ENCODE measurements around the gene CEP78.
"Not testable (repeated sequence)": the region's sequence is repeated elsewhere in the genome, so short reads cannot be mapped to it uniquely, and the experiment has no call there.

The CEP78 gene

DNA sequence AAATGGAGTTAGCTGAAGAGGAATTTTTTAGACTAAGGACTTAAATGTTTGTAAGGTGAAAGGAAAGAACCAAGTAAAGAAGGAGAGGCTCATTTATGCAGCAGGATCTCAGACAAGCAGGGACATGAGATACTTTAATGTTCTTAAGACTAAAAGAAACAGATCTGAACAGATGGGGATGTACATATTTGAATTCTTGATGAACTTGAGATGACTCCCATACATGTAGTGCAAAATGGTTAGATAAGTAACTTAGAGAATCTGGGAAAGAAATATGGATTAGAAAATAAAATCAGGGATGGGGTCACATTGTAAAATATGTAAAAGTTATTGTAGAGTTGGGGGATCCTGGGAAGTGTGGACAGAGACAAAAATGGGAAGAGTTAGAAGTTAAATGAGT lies 33.9 kb downstream of the CEP78 start:
- Histone ChIP-seq H3K9me3 (replicated peaks in 1 of 11) (no peaks in the 10 kb centered on the region), H3K4me3 (no peak overlapping the region), H3K27ac (no peak overlapping the region), H4K20me1 (no peaks in the 10 kb centered on the region), H3K36me3 (peaks cover 43 to 94% (median 82%) of the 10 kb centered on the region in 11 experiments), H3K27me3 (no peaks in the 10 kb centered on the region), H3K9ac (no peak overlapping the region), H3K4me2 (no peak overlapping the region), H3K4me1 (no peaks in the 10 kb centered on the region)
- no peak for TF ChIP-seq Cebpa-rat (IDR thresholded peaks at IDR 0.05)

DNA sequence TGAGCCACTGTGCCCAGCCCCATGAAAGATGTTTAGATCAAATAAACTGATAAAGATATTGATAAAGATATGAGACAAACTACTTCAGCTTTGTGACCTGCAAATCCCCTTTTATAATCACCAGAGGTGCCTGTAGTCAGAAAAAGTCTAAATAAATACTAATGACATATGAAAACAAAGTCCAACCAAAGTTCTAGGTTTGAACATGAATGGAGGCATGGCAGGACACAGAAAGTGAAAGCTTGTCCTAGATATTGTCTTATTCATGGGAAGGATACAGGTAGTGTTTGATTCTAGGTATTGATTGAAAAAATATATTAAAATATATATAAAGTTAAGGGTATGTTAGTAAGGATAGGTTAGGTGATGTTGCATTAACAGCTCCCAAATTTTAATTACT lies 36.4 kb downstream of the CEP78 start:
- TF ChIP-seq Cebpa-rat (IDR thresholded peaks at IDR 0.05): no peak
- Histone ChIP-seq H3K27me3 (no peaks in the 10 kb centered on the region), H3K4me1 (no peaks in the 10 kb centered on the region), H3K36me3 (peaks cover 27 to 69% (median 57%) of the 10 kb centered on the region in 11 experiments), H3K4me2 (no peak overlapping the region), H3K4me3 (no peak overlapping the region), H3K9me3 (replicated peaks in 1 of 11) (no peaks in the 10 kb centered on the region), H4K20me1 (no peaks in the 10 kb centered on the region), H3K27ac (no peak overlapping the region), H3K9ac (no peak overlapping the region)

DNA sequence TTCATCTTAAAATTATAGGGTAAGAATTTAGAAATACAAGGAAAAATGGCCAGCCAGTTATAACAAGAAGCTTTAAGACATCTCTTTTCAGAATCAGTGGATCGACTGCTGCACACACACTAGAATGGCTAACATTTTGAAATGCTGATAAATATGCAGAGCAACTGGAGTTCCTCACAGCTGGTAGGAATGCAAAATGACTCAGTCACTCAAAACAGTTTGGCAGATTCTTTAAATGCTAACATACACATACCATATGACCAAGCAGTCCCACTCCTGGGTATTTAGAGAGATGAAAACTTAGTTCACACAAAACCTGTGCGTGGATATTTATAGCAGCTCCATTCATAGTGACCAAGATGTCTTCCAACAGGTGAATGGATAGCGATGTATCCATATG lies 37.9 kb downstream of the CEP78 start:
- Histone ChIP-seq H3K27me3 (no peaks in the 10 kb centered on the region), H3K36me3 (peaks cover 15 to 54% (median 43%) of the 10 kb centered on the region in 11 experiments), H3K27ac (no peak overlapping the region), H3K9me3 (replicated peaks in 1 of 11) (no peaks in the 10 kb centered on the region), H3K4me3 (no peak overlapping the region), H3K4me1 (no peaks in the 10 kb centered on the region), H4K20me1 (no peaks in the 10 kb centered on the region), H3K4me2 (no peak overlapping the region), H3K9ac (no peak overlapping the region)
- no peak for TF ChIP-seq Cebpa-rat (IDR thresholded peaks at IDR 0.05)

GRCh38 chr9:78278177-78278777 lies 42.4 kb downstream of the CEP78 start:
- TF ChIP-seq Cebpa-rat (IDR thresholded peaks at IDR 0.05): no peak
- Histone ChIP-seq H3K9me3 (replicated peaks in 1 of 11) (peaks cover 0 to 9% (median 3%) of the 10 kb centered on the region in 11 experiments; a peak in 4 of 22 replicates), H4K20me1 (no peaks in the 10 kb centered on the region), H3K27me3 (no peaks in the 10 kb centered on the region), H3K36me3 (peaks cover 0 to 10% (median 4%) of the 10 kb centered on the region in 11 experiments; a peak in 7 of 22 replicates), H3K27ac (no peak overlapping the region), H3K4me2 (no peak overlapping the region), H3K4me3 (no peak overlapping the region), H3K9ac (no peak overlapping the region), H3K4me1 (peaks cover 0 to 12% (median 7%) of the 10 kb centered on the region in 10 experiments; a peak in 12 of 20 replicates)

GRCh38 chr9:78278801-78279200 lies 42.9 kb downstream of the CEP78 start:
- peaks cover 0 to 14% (median 6%) of the 10 kb centered on the region in 11 experiments; a peak in 11 of 22 replicates for H3K9me3 ChIP-seq (replicated peaks in 1 of 11)
- no peaks in the 10 kb centered on the region for H4K20me1 ChIP-seq
- peaks cover 0 to 5% (median 0%) of the 10 kb centered on the region in 11 experiments; a peak in 6 of 22 replicates for H3K36me3 ChIP-seq
- no peak for TF ChIP-seq Cebpa-rat (IDR thresholded peaks at IDR 0.05)
- H3K4me3 ChIP-seq: no peak overlapping the region
- H3K4me1 ChIP-seq: peaks cover 0 to 12% (median 7%) of the 10 kb centered on the region in 10 experiments; a peak in 12 of 20 replicates
- H3K9ac ChIP-seq: no peak overlapping the region
- H3K27ac ChIP-seq: no peak overlapping the region
- no peak overlapping the region for H3K4me2 ChIP-seq
- H3K27me3 ChIP-seq: no peaks in the 10 kb centered on the region

GRCh38 chr9:78280982-78281668 lies 45.2 kb downstream of the CEP78 start:
- H3K4me1 ChIP-seq: peaks cover 0 to 12% (median 7%) of the 10 kb centered on the region in 10 experiments; a peak in 12 of 20 replicates
- H3K9me3 ChIP-seq (replicated peaks in 1 of 11): peaks cover 0 to 21% (median 12%) of the 10 kb centered on the region in 11 experiments; a peak in 12 of 22 replicates
- H3K27ac ChIP-seq: peak overlapping the region in 1 of 11 experiments; percentile 1; a peak in 1 of 22 replicates
- H3K36me3 ChIP-seq: no peaks in the 10 kb centered on the region
- peak overlapping the region in 1 of 11 experiments; percentile 4; a peak in 2 of 22 replicates for H3K9ac ChIP-seq
- no peaks in the 10 kb centered on the region for H3K27me3 ChIP-seq
- H3K4me2 ChIP-seq: peak overlapping the region in 7 of 11 experiments; percentile 10 to 48 (median 42); a peak in 11 of 22 replicates
- no peaks in the 10 kb centered on the region for H4K20me1 ChIP-seq
- H3K4me3 ChIP-seq: no peak overlapping the region
- TF ChIP-seq Cebpa-rat (IDR thresholded peaks at IDR 0.05): no peak

DNA sequence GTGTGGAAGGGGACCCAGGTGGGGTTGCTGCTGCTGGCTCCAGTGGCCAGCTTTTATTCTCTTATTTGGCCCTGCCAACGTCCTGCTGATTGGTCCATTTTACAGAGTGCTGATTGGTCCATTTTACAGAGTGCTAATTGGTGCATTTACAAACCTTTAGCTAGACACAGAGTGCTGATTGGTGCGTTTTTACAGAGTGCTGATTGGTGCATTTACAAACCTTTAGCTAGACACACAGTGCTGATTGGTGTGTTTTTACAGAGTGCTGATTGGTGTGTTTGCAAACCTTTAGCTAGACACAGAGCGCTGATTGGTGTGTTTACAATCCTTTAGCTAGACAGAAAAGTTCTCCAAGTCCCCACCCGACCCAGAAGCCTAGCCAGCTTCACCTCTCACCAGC lies 48.3 kb downstream of the CEP78 start:
- H3K36me3 ChIP-seq, H3K9ac ChIP-seq, H3K27me3 ChIP-seq, H3K27ac ChIP-seq, H4K20me1 ChIP-seq, H3K4me3 ChIP-seq, H3K4me2 ChIP-seq: not testable (repeated sequence)
- Histone ChIP-seq H3K9me3 (replicated peaks in 1 of 11) (peaks cover 0 to 21% (median 12%) of the 10 kb centered on the region in 11 experiments; a peak in 12 of 22 replicates), H3K4me1 (peaks cover 0 to 16% (median 11%) of the 10 kb centered on the region in 10 experiments; a peak in 12 of 20 replicates)

GRCh38 chr9:78286125-78286524 lies 50.2 kb downstream of the CEP78 start:
- Histone ChIP-seq H4K20me1 (no peaks in the 10 kb centered on the region), H3K4me1 (peaks cover 0 to 15% (median 9%) of the 10 kb centered on the region in 10 experiments; a peak in 15 of 20 replicates), H3K36me3 (no peaks in the 10 kb centered on the region), H3K4me3 (no peak overlapping the region), H3K9me3 (replicated peaks in 1 of 11) (peaks cover 0 to 21% (median 12%) of the 10 kb centered on the region in 11 experiments; a peak in 12 of 22 replicates), H3K4me2 (no peak overlapping the region), H3K27ac (no peak overlapping the region), H3K9ac (no peak overlapping the region), H3K27me3 (no peaks in the 10 kb centered on the region)
- TF ChIP-seq Cebpa-rat (IDR thresholded peaks at IDR 0.05): no peak

DNA sequence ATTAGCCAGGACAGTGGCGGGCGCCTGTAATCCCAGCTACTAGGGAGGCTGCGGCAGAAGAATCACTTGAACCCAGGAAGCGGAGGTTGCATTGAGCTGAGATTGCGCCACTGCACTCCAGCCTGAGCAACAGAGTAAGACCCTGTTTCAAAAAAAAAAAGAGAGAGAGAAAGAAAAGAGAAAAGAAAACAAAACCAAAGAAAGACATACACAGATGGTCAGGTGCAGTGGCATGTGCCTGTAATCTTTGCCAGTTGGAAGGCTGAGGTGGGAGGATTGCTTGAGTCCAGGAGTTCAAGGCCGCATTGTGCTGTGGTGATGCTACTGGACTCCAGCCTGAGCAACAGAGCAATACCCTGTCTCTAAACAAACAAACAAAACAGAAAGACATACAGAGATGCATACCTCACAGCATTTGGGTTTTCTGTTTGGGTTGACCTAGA lies 51.1 kb downstream of the CEP78 start:
- Histone ChIP-seq H3K9ac (no peak overlapping the region), H3K9me3 (replicated peaks in 1 of 11) (peaks cover 0 to 21% (median 12%) of the 10 kb centered on the region in 11 experiments; a peak in 12 of 22 replicates), H3K27me3 (no peaks in the 10 kb centered on the region), H3K4me2 (no peak overlapping the region), H3K27ac (no peak overlapping the region), H3K36me3 (no peaks in the 10 kb centered on the region), H4K20me1 (no peaks in the 10 kb centered on the region), H3K4me3 (no peak overlapping the region), H3K4me1 (peaks cover 0 to 19% (median 14%) of the 10 kb centered on the region in 10 experiments; a peak in 16 of 20 replicates)
- TF ChIP-seq Cebpa-rat (IDR thresholded peaks at IDR 0.05): no peak
